Hematopoietic multipotent progenitor cell treated with erythropoietin and hydrocortisone succinate and interleukin-3 and kit ligand, for 4 days (in vitro differentiated cells): ENCODE results near the gene CIT.

Source experiments
- DNase-seq: peaks from one replicate; pipeline ENCODE4 v3.0.0-alpha.2; 2015

Gene CIT

GRCh38 chr12:119803381-119803791 lies 73.7 kb downstream of the CIT start:
- no peak for DNase-seq

- DNase-seq, result no peak
These were observed 74.6 kb downstream of the CIT start for GRCh38 chr12:119802472-119802871.

GRCh38 chr12:119797090-119797489 lies 80.0 kb downstream of the CIT start:
- no peak for DNase-seq

- no peak for DNase-seq
These were observed 80.8 kb downstream of the CIT start for GRCh38 chr12:119796292-119796691.

- DNase-seq, result no peak
These were observed 85.7 kb downstream of the CIT start for GRCh38 chr12:119791453-119791852.

GRCh38 chr12:119788786-119789185 lies 88.3 kb downstream of the CIT start:
- DNase-seq, result no peak

- no peak for DNase-seq
These were observed 90.6 kb downstream of the CIT start for GRCh38 chr12:119786539-119786938.

GRCh38 chr12:119784673-119785072 lies 92.4 kb downstream of the CIT start:
- no peak for DNase-seq

GRCh38 chr12:119783787-119784186 lies 93.3 kb downstream of the CIT start:
- DNase-seq, result no peak

GRCh38 chr12:119781804-119782203 lies 95.3 kb downstream of the CIT start:
- no peak for DNase-seq

GRCh38 chr12:119780786-119781434 lies 96.2 kb downstream of the CIT start:
- DNase-seq, result peak; percentile 17

GRCh38 chr12:119775246-119775895 lies 101.7 kb downstream of the CIT start:
- DNase-seq, result peak; percentile 16

- no peak for DNase-seq
These were observed 104.7 kb downstream of the CIT start for GRCh38 chr12:119772431-119772830.

GRCh38 chr12:119770146-119770545 lies 107.0 kb downstream of the CIT start:
- DNase-seq, result no peak

GRCh38 chr12:119762619-119763018 lies 114.5 kb downstream of the CIT start:
- no peak for DNase-seq

GRCh38 chr12:119758722-119759121 lies 118.4 kb downstream of the CIT start:
- no peak for DNase-seq

- no peak for DNase-seq
These were observed 118.9 kb downstream of the CIT start for GRCh38 chr12:119758234-119758633.

- DNase-seq, result no peak
These were observed 125.2 kb downstream of the CIT start for GRCh38 chr12:119751961-119752360.

GRCh38 chr12:119749666-119750065 lies 127.5 kb downstream of the CIT start:
- no peak for DNase-seq

GRCh38 chr12:119748497-119748896 lies 128.6 kb downstream of the CIT start:
- DNase-seq, result no peak

- no peak for DNase-seq
These were observed 131.0 kb downstream of the CIT start for GRCh38 chr12:119746169-119746568.

GRCh38 chr12:119744900-119745606 lies 132.1 kb downstream of the CIT start:
- peak; percentile 10 for DNase-seq

GRCh38 chr12:119742700-119743099 lies 134.4 kb downstream of the CIT start:
- DNase-seq, result no peak

- no peak for DNase-seq
These were observed 136.3 kb downstream of the CIT start for GRCh38 chr12:119740830-119741229.
